H54 (cell line): ENCODE measurements around the gene AQP3.
"Not testable (repeated sequence)": the region's sequence is repeated elsewhere in the genome, so short reads cannot be mapped to it uniquely, and the experiment has no call there.

Experiments used
- DNase-seq: peaks from one replicate; pipeline ENCODE4 v3.0.0; 2011; ENCODE audit warnings: low spot score, mixed read lengths; ENCODE audit not compliant: insufficient read length
- FAIRE-seq: peaks from 3 replicates; lab custom pipeline; 2011; peaks lifted over from hg19 to GRCh38; lab: Jason Lieb, UNC
- POLR2A ChIP-seq: IDR thresholded peaks from 2 replicates; pipeline ENCODE4 v1.6.1; 2011; ENCODE audit warnings: low read depth, mild to moderate bottlenecking, low read length

AQP3 gene

DNA sequence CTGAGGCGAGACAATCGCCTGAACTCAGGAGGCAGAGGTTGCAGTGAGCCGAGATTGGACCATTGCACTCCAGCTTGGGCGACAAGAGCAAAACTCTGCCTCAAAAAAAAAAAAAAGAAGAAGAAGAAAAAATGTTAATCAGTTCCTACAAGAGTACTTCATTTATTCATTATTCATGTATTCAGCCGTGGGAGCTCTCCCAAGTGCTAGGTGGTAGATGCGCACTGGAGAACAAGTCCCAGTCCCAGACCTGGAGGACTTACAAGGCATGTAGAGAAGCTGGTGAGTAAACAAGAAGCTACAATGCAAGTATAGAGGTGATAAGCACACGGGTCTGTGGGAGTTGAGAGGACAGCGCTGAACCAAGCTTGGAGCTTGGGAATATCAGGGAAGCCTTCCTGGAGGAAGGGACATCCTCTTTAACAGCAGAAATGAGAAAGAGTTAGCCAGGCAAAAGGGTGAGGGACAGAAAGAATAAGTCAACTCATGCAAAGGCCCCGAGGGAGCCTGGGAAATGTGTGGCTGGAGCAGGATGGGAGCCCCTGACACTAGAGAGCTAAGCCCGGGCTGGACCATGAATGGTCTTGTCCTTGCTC, 27.6 kb downstream of the AQP3 start:
- FAIRE-seq = no peak
- no peak for DNase-seq
- TF ChIP-seq POLR2A = no peak

DNA sequence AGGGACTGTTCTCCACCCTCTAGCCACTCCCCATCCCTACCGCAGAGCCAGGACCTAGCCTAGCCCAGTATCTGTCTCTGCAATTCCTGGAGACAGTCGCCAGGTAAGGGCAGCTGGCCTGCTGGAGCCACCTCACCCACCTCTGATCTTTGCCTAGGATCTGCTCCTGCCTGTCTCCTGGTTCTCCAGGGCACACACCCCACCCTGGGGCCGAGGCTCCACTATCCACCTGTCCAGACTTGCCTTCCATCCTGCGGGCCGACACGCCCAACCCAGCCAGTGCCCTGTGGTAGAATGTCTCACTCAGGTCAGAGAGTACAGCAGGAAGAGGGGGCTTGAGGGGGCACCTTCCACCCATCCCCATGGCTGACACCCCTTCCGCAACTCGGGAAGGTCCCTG, 29.3 kb downstream of the AQP3 start:
- no peak for DNase-seq
- TF ChIP-seq POLR2A = no peak
- no peak for FAIRE-seq

DNA sequence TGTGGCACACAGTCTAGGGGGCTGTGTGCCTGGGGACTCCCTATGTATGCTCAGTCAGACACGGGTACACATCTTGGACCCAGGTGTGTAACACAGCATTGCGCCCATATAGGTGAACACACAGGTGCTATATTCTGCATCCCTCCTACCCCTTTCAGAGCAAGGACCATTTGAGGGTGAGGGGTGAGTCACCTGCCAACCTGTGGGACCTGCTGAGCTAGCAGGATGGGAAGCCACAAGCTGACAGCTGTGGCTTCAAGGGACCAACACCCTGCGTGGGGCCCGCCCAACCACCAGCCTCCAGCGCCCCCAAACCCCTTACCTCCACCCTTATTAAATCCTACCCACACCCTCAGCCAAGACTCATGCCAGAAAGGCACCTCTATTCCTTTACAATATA, 30.4 kb downstream of the AQP3 start:
- TF ChIP-seq POLR2A = no peak
- no peak for DNase-seq
- FAIRE-seq = no peak

DNA sequence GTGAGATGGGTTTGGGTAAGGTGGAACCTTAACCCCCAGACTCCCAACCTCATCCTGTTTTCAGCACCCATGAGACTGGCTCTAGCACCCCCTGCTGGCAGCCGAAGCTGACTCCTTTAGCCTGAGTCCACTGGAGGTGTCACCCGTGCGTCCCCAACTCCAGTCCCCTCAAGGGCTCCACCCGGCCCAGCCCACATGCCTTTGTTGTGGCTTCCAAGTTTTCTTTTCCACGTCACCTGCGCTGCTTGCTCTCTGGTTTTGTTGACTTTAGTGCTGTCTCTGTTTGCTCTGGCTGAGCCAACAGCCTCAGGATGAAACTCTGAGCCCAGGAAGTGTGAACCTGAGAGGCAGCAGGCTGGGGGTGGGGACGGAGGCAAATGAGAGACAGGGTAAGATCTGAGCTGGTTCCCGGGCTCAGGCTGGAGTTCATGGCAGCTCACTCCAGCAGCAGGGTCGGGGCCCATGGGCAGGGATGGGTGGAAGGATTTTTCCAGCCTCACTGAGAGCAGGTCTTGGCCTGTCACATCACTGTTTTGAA, 31.8 kb downstream of the AQP3 start:
- no peak for FAIRE-seq
- no peak for TF ChIP-seq POLR2A
- DNase-seq = peak; percentile 35

DNA sequence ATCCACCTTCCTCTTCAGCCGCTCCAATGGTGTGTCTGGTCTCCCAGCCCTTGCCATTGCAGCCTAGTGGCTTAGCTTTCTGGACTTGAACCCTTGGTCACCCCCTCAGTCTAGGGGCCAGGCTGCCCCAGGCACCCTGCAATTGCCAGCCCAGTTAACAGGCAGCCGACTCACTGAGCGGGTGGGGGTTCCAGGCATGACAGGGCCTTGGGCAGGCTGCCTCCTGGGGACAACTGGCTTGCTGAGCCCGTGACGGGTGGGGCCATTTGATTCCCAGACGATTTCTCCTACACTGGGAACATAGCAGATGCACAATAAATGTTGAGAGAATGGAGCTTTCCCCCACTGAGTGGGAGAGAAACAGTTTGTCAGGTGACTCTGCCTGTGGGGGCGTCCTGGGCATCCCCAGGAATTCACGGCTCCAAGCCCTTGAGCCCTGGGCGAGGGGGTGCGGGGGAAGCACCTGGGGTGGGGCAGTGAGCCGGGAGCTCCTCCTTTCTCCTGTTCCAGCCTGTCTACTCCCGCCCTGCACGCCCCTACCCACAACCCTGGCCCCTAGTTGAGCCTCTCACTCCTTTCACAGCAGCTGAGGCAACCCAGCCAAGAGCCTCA, 32.4 kb downstream of the AQP3 start:
- no peak for DNase-seq
- no peak for FAIRE-seq
- TF ChIP-seq POLR2A = no peak

DNA sequence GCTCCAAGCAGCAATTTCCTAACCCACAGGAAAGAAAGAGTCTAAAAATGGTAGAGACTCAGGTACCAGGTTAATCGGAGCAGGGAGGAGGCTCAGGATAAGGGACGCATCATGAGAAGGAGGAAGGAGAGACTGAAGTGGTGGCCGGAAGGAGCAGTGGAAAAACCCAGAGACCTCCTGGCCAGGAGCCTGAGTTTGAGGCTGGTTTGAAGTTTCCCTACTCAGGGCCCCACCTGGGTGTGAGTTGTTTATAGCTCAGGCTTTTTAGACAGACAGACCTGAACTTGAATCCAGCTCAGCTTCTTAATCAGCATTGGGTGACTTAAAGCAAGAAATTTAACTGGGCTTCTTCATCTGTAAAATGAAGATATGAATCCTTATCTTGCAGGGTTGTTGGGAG, 33.1 kb downstream of the AQP3 start:
- TF ChIP-seq POLR2A = no peak
- DNase-seq (no peak), FAIRE-seq (no peak)

DNA sequence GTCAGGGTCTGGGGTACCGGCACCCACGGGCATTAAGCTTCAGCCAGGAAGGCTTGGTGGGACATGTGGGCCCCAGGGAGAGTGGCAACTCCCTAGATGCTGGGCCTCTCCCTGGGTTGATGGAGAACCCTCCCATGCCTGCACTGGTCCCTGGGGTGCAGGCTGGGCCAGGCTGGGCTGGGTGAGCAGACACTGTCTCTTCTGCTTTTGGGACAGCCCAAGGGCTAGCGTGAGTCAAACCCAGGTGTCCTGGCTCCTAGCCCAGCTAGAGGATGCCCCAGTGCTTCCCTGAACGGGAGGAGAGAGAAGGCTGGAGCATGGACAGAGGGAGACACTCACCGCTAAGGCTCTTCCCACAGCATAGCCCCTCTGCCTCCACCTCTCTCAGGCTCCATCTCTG, 39.3 kb downstream of the AQP3 start:
- DNase-seq = no peak
- no peak for FAIRE-seq
- TF ChIP-seq POLR2A = no peak

DNA sequence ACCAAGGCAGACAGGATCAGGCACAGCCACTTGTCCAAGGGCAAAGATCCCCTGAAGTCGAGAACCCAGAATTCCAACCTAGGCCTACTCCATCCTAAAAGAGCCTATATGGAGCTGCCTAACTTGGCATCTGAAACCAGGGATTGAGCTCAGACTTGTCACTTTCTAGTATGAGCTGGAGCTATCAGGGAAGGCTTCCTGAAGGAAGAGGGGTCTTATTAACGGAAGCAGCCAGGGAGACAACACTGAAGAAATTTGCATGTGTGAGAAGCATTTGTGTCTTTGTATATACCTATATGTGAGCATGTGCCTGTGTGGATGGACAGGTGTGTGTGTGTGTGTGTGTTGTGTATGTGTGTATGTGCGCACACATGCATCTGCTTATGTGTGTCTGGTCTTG, 40.3 kb downstream of the AQP3 start:
- FAIRE-seq = no peak
- no peak for DNase-seq
- no peak for TF ChIP-seq POLR2A

DNA sequence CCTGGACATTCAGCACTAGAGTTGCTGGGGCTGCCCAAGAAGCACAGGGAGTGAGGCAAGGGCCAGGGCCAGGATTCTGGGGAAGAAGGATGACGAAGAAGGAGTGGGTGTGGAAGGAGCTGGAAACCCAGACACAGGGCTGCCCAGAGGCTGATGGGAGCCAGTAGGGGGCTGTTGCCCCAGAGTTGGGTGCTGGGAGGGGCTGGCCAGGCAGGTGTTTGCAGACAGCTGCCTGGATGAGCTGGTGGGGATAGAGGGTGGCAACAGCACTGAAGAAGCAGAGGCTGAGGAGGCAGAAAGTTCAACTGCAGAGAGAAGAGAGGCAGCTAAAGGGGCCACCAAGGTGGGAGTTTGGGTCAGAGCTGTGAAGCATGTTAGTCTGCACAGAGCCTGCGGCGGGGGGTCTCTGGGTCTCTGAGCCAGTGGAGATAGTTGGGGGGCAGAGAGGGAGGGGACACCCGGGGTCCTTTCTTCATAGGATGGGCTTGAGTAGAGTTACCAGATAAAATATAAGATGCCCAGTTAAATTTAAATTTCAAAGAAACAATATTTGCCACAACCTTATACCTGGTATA, 42.5 kb downstream of the AQP3 start:
- FAIRE-seq = no peak
- DNase-seq = no peak
- no peak for TF ChIP-seq POLR2A

DNA sequence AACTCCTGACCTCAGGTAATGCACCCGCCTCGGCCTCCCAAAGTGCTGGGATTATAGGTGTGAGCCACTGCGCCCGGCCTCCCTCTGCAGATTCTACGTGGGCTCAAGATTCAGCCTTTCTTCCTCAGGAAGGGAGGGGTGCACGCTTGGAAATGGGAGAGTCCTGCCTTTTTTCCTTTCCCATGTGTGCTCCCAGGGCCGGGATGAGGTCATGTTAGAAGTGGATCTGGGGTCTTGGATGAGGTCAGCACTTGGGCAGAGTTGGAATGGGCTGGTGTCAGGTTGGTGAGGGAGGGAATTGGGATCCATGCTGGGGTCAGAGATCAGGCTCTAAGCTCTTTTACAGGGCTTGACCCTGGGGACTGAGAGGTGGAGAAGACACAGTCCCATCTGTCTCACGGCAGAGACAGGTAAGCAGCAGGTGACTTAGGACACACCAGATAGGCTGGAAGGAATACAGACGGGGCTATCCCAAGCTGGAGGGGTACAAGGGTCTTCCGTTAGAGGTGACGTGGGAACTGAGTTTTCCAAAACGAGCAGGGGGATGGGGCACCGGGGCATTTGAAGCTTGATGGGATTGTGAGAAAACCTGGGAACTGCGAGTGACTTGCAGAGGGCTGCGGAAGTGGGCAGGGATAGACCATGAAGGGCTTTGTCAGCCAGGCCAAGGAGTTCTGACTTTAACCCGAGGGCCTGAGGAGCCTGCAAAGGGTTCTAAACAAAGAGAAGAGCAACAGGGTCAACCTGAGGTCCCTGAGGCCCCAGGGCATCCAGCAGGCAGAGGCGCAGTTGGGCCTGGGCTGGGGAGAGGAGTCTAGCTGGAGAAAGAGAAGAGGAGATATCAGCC, 43.2 kb downstream of the AQP3 start:
- no peak for DNase-seq

DNA sequence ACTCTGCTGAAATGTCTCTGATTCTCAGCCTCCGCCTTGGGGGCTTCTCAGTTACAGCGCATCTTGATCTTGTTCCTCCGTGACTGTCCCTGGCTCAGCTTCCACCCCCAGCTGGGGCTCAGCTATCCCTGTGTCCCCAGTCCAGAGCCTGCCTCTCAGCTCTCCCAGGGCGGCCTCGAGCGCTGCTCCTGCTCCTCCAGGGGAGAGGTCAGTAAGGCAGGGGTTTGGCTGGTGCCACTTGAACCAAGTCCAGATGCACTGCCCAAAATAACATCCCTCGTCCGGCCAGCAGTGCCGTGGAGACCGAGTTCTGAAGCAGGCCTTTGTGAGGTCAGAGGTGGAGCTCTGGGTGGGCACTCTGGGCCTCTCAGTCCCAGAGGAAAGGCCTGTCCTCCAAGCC, 45.0 kb downstream of the AQP3 start, which contains the start of gene AQP7:
AQP7 (minus strand) TSS at position 198 of the 400 bp plus-strand sequence. CDS start 1,306 bp downstream, outside the sequence.
- DNase-seq, FAIRE-seq: not testable (repeated sequence)

More for the DNA sequence above, 43.2 kb downstream of the AQP3 start:
- TF ChIP-seq POLR2A = no peak
- FAIRE-seq = no peak

DNA sequence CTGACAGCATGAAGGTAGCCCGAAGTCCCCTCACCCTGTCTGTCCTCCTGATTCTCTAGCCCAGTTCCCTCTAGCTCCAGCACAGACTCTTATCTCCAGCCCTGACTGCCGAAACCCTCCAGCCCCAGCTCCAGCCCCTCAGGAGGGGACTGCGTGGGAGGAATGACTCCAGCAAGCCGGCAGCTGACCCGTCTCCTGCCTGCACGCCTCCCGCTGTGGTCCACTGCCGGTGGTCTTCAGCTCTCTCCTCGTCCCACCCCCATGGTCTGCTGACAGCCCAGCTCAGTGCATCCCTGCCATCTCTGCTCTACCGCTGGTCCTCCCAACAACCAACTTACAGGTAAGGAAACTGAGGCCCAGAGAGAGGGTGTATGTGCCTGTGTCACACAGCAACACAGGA, 45.6 kb downstream of the AQP3 start:
- DNase-seq, FAIRE-seq: not testable (repeated sequence)

DNA sequence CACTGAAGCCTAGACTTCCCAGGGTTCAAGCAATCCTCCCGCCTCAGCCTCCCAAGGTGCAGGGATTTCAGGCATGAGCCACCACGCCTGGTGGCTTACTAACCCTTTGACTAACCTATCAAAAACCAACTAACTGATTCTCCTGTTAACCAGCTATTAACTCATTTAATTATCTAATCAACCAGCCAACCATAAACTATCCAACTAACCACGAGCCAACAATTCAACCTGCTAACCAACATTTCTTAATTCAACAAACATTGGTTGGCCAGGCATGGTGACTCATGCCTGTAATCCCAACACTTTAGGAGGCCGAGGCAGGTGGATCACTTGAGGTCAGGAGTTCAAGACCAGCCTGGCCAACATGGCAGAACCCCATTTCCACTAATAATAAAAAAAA, 48.3 kb downstream of the AQP3 start:
- not testable (repeated sequence) for DNase-seq, FAIRE-seq

DNA sequence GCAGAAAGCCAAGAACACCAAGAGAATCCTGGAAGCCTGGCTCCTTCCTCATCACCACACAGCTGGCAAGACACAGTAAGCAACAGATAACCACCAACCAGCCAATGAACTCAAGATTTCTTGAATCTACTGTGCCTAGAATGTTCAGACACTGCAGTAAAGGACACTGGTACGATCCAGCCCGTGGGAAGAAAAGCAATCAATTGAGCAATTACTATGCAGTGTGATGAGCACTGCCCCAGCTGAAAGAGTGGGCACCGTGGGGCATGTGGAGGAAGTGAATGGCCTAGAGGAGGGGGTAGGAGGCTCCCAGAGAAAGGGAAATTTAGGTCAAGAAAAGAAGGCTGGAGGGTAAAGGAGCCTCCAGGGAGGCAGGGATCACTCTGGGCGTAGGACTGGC, 49.6 kb downstream of the AQP3 start:
- DNase-seq, FAIRE-seq: not testable (repeated sequence)

DNA sequence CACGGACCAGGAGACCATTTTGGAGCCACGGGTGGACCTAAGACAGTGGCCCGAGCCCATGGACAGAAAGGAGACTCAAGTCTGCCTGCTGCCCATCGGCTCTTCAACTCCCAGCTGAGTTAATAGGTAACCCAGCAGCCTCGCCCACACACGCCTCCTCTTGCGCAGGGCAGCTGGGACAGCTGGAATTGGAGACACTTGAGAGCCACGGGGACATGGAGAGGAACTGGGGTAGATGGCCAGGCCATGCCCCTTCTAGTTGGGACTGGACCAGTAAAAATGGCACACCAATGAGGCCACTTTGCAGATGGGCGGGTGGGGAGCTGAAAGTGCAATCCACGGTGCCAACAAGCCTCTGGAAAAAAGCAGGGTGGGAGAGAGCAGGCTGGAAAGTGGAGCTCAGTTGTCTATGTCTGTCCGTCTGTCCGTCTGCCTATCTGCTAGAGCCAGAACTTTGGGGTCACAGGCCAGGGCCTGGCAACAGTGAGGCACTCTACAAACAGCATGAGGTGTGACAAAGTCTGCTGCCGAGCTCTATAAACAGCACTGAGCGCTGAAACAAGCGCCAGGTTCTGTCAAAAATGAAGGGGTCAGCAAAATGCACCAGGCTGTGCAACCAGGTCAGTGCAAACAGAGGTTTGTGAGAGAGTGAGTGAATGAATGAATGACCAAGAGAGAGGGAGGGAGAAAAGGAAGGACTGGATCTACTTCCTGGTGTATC, 52.1 kb downstream of the AQP3 start:
- not testable (repeated sequence) for FAIRE-seq

DNA sequence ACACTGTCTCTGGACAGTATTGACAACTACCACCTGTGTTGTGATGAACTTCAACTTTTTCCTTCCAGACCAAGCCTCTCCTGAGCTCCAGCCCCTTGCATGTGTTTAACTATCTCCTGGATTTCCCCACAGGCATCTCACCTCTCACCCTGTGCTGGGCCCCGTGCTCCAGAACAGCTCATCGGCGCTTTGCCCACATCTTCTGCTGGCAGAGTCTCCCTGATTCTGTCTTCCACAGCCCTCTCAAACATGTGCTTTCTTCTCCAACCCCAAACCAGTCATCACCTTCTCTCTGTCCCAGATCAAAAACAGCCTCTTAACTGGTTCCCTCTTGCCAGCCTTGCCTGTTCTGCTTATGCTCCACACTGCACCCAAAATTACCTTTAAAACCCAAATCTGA, 53.4 kb downstream of the AQP3 start:
- not testable (repeated sequence) for DNase-seq, FAIRE-seq

More for the DNA sequence above, 52.1 kb downstream of the AQP3 start:
- not testable (repeated sequence) for DNase-seq
